Calu3 (cell line): ENCODE data around the gene ANGPTL7. TPM values are rescaled to one million over a fixed set of nuclear protein-coding genes. Genes with fewer than 3 reads are reported as not detected.

ENCODE experiments used
- BruUV-seq: library from RNA; stranded (reverse); fragments of 400-500 nt; replicated peaks from 2 replicates; lab custom pipeline; 2021; lab: Mats Ljungman, UMichigan
- CTCF ChIA-PET: fragments of 300-600 bp; sonication (Branson Sonifier 250); formaldehyde crosslinking; loops from one replicate; lab custom pipeline; 2022; ENCODE audit warnings: antibody characterized with exemption; lab: Charles Lee
- DNase-seq: peaks from one replicate; pipeline ENCODE4 v3.0.0; 2022
- H3K27ac Mint-ChIP-seq: one replicate; pipeline ENCODE4 v1.8.0; 2022; ENCODE audit warnings: mixed read lengths; ENCODE audit not compliant: unreplicated experiment
- H3K27me3 Mint-ChIP-seq: one replicate; pipeline ENCODE4 v1.8.0; 2022; ENCODE audit warnings: mixed read lengths; ENCODE audit not compliant: unreplicated experiment
- H3K36me3 Mint-ChIP-seq: one replicate; pipeline ENCODE4 v1.8.0; 2022; ENCODE audit warnings: mild to moderate bottlenecking, moderate library complexity, mixed read lengths; ENCODE audit not compliant: insufficient read depth, unreplicated experiment
- H3K4me1 Mint-ChIP-seq: one replicate; pipeline ENCODE4 v1.8.0; 2022; ENCODE audit warnings: mild to moderate bottlenecking, low read depth, mixed read lengths; ENCODE audit not compliant: unreplicated experiment
- H3K4me3 Mint-ChIP-seq: one replicate; pipeline ENCODE4 v1.8.0; 2022; ENCODE audit warnings: mild to moderate bottlenecking, low read depth, moderate library complexity, mixed read lengths; ENCODE audit not compliant: unreplicated experiment
- H3K9me3 Mint-ChIP-seq: one replicate; pipeline ENCODE4 v1.8.0; 2022; ENCODE audit warnings: low read depth, mixed read lengths; ENCODE audit not compliant: unreplicated experiment
- intact Hi-C: fragments of 100-400 bp; cut with micrococcal nuclease; formaldehyde crosslinking; loops from one replicate; pipeline ENCODE4 v1.10.0; 2022; ENCODE audit not compliant: unreplicated experiment
- total RNA-seq: library from RNA; stranded (reverse); gene quantifications from 2 replicates; pipeline ENCODE4 v1.2.3, GENCODE V29; 2022
- TF ChIP-seq, protein P1 (sequence below): fragments of 200-600 bp; IDR thresholded peaks from one replicate; pipeline ENCODE4 v1.8.0; 2022; ENCODE audit warnings: antibody characterized with exemption; ENCODE audit not compliant: unreplicated experiment

ANGPTL7 gene
- total RNA-seq, 1 experiment from 2014 or later, result not detected

DNA sequence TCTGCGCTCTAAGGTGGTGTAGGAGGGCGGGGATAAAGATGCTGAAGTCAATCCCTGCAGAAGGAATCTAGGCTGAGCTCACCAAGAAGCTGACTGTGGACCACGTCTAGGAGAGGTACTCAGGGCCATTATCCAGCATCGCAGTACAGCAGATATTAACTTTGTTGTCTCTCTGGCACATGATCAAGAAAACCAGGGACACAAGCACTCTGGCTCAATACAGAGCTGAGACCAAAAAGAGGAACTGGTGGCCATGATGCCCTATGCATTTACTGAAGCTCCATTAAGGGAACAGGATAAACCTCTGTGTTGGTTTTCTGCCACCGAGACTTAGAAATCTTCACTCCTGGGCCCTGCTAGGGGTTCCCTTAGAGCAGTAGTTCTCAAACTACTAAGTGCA, 38.0 kb upstream of the ANGPTL7 start:
- Mint-ChIP-seq H3K9me3 (no peaks in the 10 kb centered on the region), H3K27me3 (no peaks in the 10 kb centered on the region), H3K36me3 (peaks cover 4% of the 10 kb centered on the region), H3K4me1 (no peaks in the 10 kb centered on the region), H3K4me3 (no peak overlapping the region), H3K27ac (no peak overlapping the region)
- no TSS peak for BruUV-seq
- TF ChIP-seq, protein P1, sequence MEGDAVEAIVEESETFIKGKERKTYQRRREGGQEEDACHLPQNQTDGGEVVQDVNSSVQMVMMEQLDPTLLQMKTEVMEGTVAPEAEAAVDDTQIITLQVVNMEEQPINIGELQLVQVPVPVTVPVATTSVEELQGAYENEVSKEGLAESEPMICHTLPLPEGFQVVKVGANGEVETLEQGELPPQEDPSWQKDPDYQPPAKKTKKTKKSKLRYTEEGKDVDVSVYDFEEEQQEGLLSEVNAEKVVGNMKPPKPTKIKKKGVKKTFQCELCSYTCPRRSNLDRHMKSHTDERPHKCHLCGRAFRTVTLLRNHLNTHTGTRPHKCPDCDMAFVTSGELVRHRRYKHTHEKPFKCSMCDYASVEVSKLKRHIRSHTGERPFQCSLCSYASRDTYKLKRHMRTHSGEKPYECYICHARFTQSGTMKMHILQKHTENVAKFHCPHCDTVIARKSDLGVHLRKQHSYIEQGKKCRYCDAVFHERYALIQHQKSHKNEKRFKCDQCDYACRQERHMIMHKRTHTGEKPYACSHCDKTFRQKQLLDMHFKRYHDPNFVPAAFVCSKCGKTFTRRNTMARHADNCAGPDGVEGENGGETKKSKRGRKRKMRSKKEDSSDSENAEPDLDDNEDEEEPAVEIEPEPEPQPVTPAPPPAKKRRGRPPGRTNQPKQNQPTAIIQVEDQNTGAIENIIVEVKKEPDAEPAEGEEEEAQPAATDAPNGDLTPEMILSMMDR, result no peak
- intact Hi-C loops, result no loop called here
- DNase-seq, result no peak
- CTCF ChIA-PET, result interaction anchor here (0.5 kb wide), 1 partner anchor 21 kb away, joined by 4 read pairs; no protein-coding TSS in a partner anchor

GRCh38 chr1:11151826-11152612, 37.1 kb upstream of the ANGPTL7 start:
- Mint-ChIP-seq H3K36me3 (peaks cover 5% of the 10 kb centered on the region), H3K27me3 (no peaks in the 10 kb centered on the region), H3K27ac (no peak overlapping the region), H3K4me3 (no peak overlapping the region), H3K9me3 (no peaks in the 10 kb centered on the region), H3K4me1 (no peaks in the 10 kb centered on the region)
- intact Hi-C loops, result no loop called here
- TF ChIP-seq, protein P1, result no peak
- no TSS peak for BruUV-seq
- CTCF ChIA-PET, result interaction anchor here (0.5 kb wide), 1 partner anchor 20 kb away, joined by 4 read pairs; no protein-coding TSS in a partner anchor
- no peak for DNase-seq

- Mint-ChIP-seq H3K4me3 (no peak overlapping the region), H3K27ac (no peak overlapping the region), H3K4me1 (no peaks in the 10 kb centered on the region), H3K27me3 (no peaks in the 10 kb centered on the region), H3K36me3 (peaks cover 5% of the 10 kb centered on the region), H3K9me3 (no peaks in the 10 kb centered on the region)
- TF ChIP-seq, protein P1, result no peak
- CTCF ChIA-PET, result no interaction called here
- no TSS peak for BruUV-seq
- intact Hi-C loops, result no loop called here
- no peak for DNase-seq
Observed at GRCh38 chr1:11152755-11153154, 36.4 kb upstream of the ANGPTL7 start.

- BruUV-seq, result no TSS peak
- intact Hi-C loops, result no loop called here
- H3K27me3 Mint-ChIP-seq, result no peaks in the 10 kb centered on the region
- H3K9me3 Mint-ChIP-seq, result no peaks in the 10 kb centered on the region
- DNase-seq, result no peak
- H3K27ac Mint-ChIP-seq, result no peak overlapping the region
- no peaks in the 10 kb centered on the region for H3K4me1 Mint-ChIP-seq
- H3K36me3 Mint-ChIP-seq, result peaks cover 5% of the 10 kb centered on the region
- CTCF ChIA-PET, result no interaction called here
- H3K4me3 Mint-ChIP-seq, result no peak overlapping the region
- TF ChIP-seq, protein P1, result no peak
Observed at GRCh38 chr1:11153184-11153583, 36.0 kb upstream of the ANGPTL7 start.
